Measurements from ENCODE around the gene NDUFB10.
"Not testable (repeated sequence)": the region's sequence is repeated elsewhere in the genome, so short reads cannot be mapped to it uniquely, and the experiment has no call there.

NDUFB10 gene

GRCh38 chr16:1923299-1924034 lies 35.9 kb upstream of the NDUFB10 start:
- intact Hi-C loops (cut with DNase I): no loop called here
- DNase-seq: no peak

- no peak for DNase-seq
- intact Hi-C loops (cut with DNase I): no loop called here
Measured at GRCh38 chr16:1924095-1924494, 35.2 kb upstream of the NDUFB10 start.

- intact Hi-C loops (cut with DNase I): no loop called here
- no peak for DNase-seq
Measured at GRCh38 chr16:1926271-1926670, 33.1 kb upstream of the NDUFB10 start.

- intact Hi-C loops (cut with DNase I): loop anchor here (1.0 kb wide), 1 partner anchor 66 kb away; no protein-coding TSS in a partner anchor
- DNase-seq: no peak
Measured at GRCh38 chr16:1929105-1929504, 30.2 kb upstream of the NDUFB10 start.

- peak; percentile 78 to 98 (median 86) for DNase-seq
- intact Hi-C loops (cut with DNase I): loop anchor here (1.0 kb wide), 1 partner anchor 66 kb away; no protein-coding TSS in a partner anchor
Measured at GRCh38 chr16:1929578-1930337, 29.6 kb upstream of the NDUFB10 start.

GRCh38 chr16:1930338-1930720 lies 29.0 kb upstream of the NDUFB10 start:
- DNase-seq: no peak
- intact Hi-C loops (cut with DNase I): no loop called here

- intact Hi-C loops (cut with DNase I): no loop called here
- no peak for DNase-seq
Measured at GRCh38 chr16:1932050-1933028, 27.0 kb upstream of the NDUFB10 start.

GRCh38 chr16:1933097-1933661 lies 26.2 kb upstream of the NDUFB10 start:
- intact Hi-C loops (cut with DNase I): no loop called here
- no peak for DNase-seq

GRCh38 chr16:1936945-1937479 lies 22.3 kb upstream of the NDUFB10 start:
- no peak for DNase-seq
- intact Hi-C loops (cut with DNase I): no loop called here

- no peak for DNase-seq
- intact Hi-C loops (cut with DNase I): no loop called here
Measured at GRCh38 chr16:1938316-1938715, 21.0 kb upstream of the NDUFB10 start.

GRCh38 chr16:1938910-1939309 lies 20.4 kb upstream of the NDUFB10 start:
- DNase-seq: no peak
- intact Hi-C loops (cut with DNase I): no loop called here

- intact Hi-C loops (cut with DNase I); DNase-seq: not testable (repeated sequence)
Measured at GRCh38 chr16:1939833-1940232, 19.5 kb upstream of the NDUFB10 start.

- intact Hi-C loops (cut with DNase I): no loop called here
- DNase-seq: no peak
Measured at GRCh38 chr16:1940273-1941161, 18.8 kb upstream of the NDUFB10 start.

GRCh38 chr16:1941162-1942046 lies 17.9 kb upstream of the NDUFB10 start:
- intact Hi-C loops (cut with DNase I): no loop called here
- DNase-seq: no peak

GRCh38 chr16:1942047-1942809 lies 17.1 kb upstream of the NDUFB10 start:
- intact Hi-C loops (cut with DNase I): no loop called here
- DNase-seq: no peak

GRCh38 chr16:1942810-1943726 lies 16.3 kb upstream of the NDUFB10 start, which contains the start of gene MSRB1:
Gene MSRB1 (minus strand): TSS chr16:1943199. CDS start chr16:1943156, 43 bp downstream.
- DNase-seq: peak; percentile 98 to 100 (median 100)
- intact Hi-C loops (cut with DNase I): no loop called here
